ENCODE data around the gene DHX35.
"Not testable (repeated sequence)": the region's sequence is repeated elsewhere in the genome, so short reads cannot be mapped to it uniquely, and the experiment has no call there.

The DHX35 gene

DNA sequence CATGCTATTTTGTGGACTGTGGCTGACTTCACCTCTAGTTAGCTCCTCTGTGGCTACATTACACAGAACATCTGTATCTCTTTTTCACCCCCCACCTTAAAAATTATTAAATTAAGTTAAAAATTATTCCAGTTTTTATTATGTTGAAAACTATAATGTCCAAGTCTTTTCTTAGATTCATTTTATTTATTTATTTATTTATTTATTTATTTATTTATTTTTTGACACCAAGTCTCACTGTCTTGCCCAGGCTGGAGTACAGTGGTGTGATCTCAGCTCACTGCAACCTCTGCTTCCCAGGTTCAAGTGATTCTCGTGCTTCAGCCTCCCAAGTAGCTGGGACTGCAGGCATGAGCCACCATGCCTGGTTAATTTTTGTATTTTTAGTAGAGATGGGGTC lies 34.7 kb downstream of the DHX35 start:
- H3K27ac Mint-ChIP-seq; H3K27me3 Mint-ChIP-seq; H3K4me3 Mint-ChIP-seq; H3K9me3 Mint-ChIP-seq; ATAC-seq (replicated peaks); DNase-seq: not testable (repeated sequence)
- H3K4me1 Mint-ChIP-seq (ENCODE audit: low read depth in 2 of 2), result peaks cover 5 to 11% of the 10 kb centered on the region in 2 donors
- H3K36me3 Mint-ChIP-seq (ENCODE audit: insufficient read depth), result peaks cover 14% of the 10 kb centered on the region

DNA sequence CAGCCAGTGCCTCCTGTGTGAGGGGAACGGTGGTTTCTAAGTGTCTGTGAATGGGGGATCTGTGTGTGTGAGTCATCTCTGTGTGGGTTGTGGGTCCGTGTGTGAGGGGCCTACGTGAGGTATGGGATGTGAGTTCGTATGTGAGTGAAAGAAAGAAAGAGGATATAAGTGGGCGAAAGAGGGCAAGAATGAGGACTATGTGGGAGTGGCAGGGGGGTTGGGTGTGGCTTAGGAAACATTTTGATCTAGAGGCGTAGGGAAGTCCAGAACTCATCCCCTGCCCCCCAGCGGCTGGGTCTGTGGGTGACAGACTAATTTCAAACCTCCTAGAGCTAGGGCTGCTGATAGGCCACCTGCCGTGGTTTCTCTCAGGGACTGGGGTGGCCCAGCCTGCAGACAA lies 35.5 kb downstream of the DHX35 start:
- peaks cover 18% of the 10 kb centered on the region for H3K36me3 Mint-ChIP-seq (ENCODE audit: insufficient read depth)
- ATAC-seq (replicated peaks) (peak; percentile 54), DNase-seq (no peak)
- no peaks in the 10 kb centered on the region for H3K27me3 Mint-ChIP-seq
- H3K27ac Mint-ChIP-seq, result peak overlapping the region; percentile 18 to 72
- H3K4me1 Mint-ChIP-seq (ENCODE audit: low read depth in 2 of 2), result peaks cover 5 to 11% of the 10 kb centered on the region in 2 donors
- no peaks in the 10 kb centered on the region for H3K9me3 Mint-ChIP-seq
- peak overlapping the region; percentile 1 to 11 for H3K4me3 Mint-ChIP-seq

DNA sequence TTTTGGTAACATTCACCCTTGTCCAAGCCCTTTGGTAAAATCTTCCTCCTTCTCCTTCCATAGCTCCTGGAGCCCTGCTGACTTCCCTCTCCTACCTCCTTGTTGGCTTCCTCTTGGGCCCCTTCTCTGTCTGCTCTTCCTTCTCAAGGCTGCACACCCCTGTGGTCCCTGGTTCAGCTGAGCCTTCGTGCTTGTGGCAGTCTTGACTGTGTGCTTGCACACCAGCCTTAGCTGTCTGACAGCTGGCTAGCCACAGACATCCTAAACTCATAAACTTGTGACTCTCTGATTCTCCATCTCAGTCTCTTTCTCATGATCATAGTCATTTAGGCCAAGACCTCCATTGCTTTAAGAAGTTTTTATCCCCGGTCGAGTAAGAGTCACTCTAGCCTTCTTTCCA lies 37.1 kb downstream of the DHX35 start:
- no peaks in the 10 kb centered on the region for H3K9me3 Mint-ChIP-seq
- DNase-seq, result no peak
- H3K4me3 Mint-ChIP-seq, result no peak overlapping the region
- peaks cover 25% of the 10 kb centered on the region for H3K36me3 Mint-ChIP-seq (ENCODE audit: insufficient read depth)
- ATAC-seq (replicated peaks), result no peak
- peaks cover 5 to 11% of the 10 kb centered on the region in 2 donors for H3K4me1 Mint-ChIP-seq (ENCODE audit: low read depth in 2 of 2)
- no peaks in the 10 kb centered on the region for H3K27me3 Mint-ChIP-seq
- H3K27ac Mint-ChIP-seq, result peak overlapping the region in 1 of 2 donors; percentile 62

- ATAC-seq (replicated peaks) (no peak), DNase-seq (no peak)
- peak overlapping the region in 1 of 2 donors; percentile 62 for H3K27ac Mint-ChIP-seq
- H3K9me3 Mint-ChIP-seq, result no peaks in the 10 kb centered on the region
- peaks cover 8 to 11% of the 10 kb centered on the region in 2 donors for H3K4me1 Mint-ChIP-seq (ENCODE audit: low read depth in 2 of 2)
- H3K4me3 Mint-ChIP-seq, result no peak overlapping the region
- H3K36me3 Mint-ChIP-seq (ENCODE audit: insufficient read depth), result peaks cover 28% of the 10 kb centered on the region
- no peaks in the 10 kb centered on the region for H3K27me3 Mint-ChIP-seq
These were observed 38.1 kb downstream of the DHX35 start for GRCh38 chr20:38999965-39000910.

DNA sequence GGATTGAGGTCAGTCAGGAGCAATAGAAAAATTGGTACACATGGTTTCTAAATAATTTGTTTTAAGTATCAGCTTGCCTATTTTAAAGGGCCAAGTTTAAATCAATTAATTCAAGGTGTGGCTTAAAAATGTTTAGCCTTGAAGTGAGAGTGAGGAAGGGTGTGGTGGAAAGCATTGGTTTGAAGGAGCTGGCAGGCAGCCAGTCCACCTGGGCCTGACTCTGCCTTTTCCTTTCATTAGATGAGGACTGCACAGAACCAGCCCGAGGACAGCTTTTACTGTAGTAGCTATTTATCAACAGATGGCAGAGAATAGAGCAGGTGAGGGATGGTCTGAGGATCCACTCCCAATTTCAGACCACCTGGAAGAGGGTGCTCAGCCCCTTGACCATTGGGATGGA lies 42.4 kb downstream of the DHX35 start:
- ATAC-seq (replicated peaks), result no peak
- no peak for DNase-seq
- H3K9me3 Mint-ChIP-seq, result no peaks in the 10 kb centered on the region
- H3K36me3 Mint-ChIP-seq (ENCODE audit: insufficient read depth), result peaks cover 42% of the 10 kb centered on the region
- peak overlapping the region in 1 of 2 donors; percentile 60 for H3K27ac Mint-ChIP-seq
- H3K4me3 Mint-ChIP-seq, result no peak overlapping the region
- no peaks in the 10 kb centered on the region for H3K27me3 Mint-ChIP-seq
- H3K4me1 Mint-ChIP-seq (ENCODE audit: low read depth in 2 of 2), result peaks cover 3 to 10% of the 10 kb centered on the region in 2 donors

DNA sequence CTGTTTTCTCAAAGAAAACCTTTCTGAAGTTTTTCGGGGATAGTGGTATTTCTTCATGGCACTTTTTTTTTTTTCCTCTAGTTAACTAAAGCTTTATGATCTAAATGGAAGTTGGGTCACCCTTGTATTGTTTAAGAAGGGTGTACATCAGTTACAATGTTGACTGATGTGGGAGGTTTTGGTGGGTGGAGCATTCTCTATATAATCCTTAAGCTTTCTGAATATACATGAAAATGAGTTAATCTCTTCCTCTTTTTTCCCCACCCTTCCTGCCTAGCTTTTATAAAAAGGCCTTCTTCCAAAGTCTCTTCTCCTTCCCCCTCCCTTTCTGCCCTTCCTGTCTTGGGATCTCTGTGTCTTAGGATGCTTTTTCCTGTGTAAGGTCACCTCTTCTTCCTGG lies 47.2 kb downstream of the DHX35 start:
- Mint-ChIP-seq H3K9me3 (no peaks in the 10 kb centered on the region), H3K4me3 (no peak overlapping the region), H3K36me3 (ENCODE audit: insufficient read depth) (peaks cover 37% of the 10 kb centered on the region), H3K27me3 (no peaks in the 10 kb centered on the region), H3K27ac (no peak overlapping the region), H3K4me1 (ENCODE audit: low read depth in 2 of 2) (peaks cover 2 to 10% of the 10 kb centered on the region in 2 donors)
- ATAC-seq (replicated peaks), result no peak
- no peak for DNase-seq

DNA sequence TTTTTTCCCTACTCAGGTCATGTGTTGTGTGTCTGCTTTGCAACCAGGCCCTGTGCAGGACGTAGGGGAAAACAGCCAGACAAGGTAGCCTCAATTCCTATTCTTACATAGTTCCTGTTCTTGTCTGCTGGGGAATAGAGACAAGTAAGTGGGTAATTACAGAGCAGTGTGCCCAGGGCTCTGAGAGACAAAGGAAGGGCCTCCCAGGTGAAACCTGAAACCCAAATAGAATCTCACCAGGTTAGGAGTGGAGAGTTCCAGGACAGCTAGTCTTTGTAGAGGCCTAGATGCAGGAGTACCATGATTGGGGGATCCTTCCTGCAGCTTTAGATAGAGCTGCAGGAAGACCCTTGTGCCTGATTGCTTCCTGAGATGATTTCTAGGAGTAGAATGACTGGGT lies 48.4 kb downstream of the DHX35 start:
- Mint-ChIP-seq H3K27ac (no peak overlapping the region), H3K4me1 (ENCODE audit: low read depth in 2 of 2) (peaks cover 0 to 10% of the 10 kb centered on the region in 2 donors), H3K9me3 (no peaks in the 10 kb centered on the region), H3K27me3 (no peaks in the 10 kb centered on the region), H3K36me3 (ENCODE audit: insufficient read depth) (peaks cover 42% of the 10 kb centered on the region), H3K4me3 (no peak overlapping the region)
- DNase-seq (no peak), ATAC-seq (replicated peaks) (no peak)

- Mint-ChIP-seq H3K27ac (no peak overlapping the region), H3K9me3 (no peaks in the 10 kb centered on the region), H3K4me3 (no peak overlapping the region), H3K4me1 (ENCODE audit: low read depth in 2 of 2) (peaks cover 2 to 7% of the 10 kb centered on the region in 2 donors), H3K27me3 (no peaks in the 10 kb centered on the region), H3K36me3 (ENCODE audit: insufficient read depth) (peaks cover 35% of the 10 kb centered on the region)
- no peak for DNase-seq
- no peak for ATAC-seq (replicated peaks)
These were observed 51.5 kb downstream of the DHX35 start for GRCh38 chr20:39013662-39014109.

DNA sequence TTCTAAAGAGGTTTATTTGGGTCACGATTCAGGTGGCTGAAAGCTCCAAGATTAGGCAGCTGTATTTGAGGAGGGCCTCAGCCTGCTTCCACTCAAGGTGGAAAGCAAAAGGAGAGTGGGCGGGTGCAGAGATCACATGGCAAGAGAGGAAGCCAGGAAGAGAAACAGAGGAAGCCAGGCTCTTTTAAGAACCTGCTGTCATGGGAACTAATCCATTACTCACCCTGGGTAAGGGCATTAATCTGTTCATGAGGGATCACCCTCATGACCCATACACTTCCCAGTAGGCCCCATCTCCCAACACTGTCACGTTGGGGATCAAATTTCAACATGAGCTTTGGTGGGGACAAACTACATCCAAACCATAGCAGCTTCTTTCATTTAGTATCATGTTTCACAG lies 53.9 kb downstream of the DHX35 start:
- Mint-ChIP-seq H3K9me3 (no peaks in the 10 kb centered on the region), H3K4me1 (ENCODE audit: low read depth in 2 of 2) (peaks cover 0 to 2% of the 10 kb centered on the region in 2 donors), H3K27me3 (no peaks in the 10 kb centered on the region), H3K36me3 (ENCODE audit: insufficient read depth) (peaks cover 32% of the 10 kb centered on the region), H3K4me3 (no peak overlapping the region), H3K27ac (no peak overlapping the region)
- no peak for ATAC-seq (replicated peaks)
- no peak for DNase-seq

DNA sequence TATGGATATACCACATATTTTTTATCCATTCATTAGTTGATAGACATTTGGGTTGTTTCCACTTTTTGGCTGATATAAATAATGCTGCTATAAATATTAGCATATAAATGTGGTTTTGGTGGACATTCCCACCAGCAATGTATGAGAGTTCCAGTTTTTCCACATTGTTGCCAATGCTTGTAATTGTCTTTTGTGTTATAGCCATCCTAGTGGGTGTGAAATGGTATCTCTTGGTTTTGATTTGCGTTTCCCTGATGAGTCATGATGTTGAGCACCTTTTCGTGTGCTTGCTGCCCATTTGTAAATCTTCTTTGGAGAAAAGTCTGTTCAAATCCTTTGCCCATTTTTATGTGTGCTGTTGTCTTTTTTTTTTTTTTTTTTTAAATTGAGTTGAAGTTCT lies 54.4 kb downstream of the DHX35 start:
- no peaks in the 10 kb centered on the region for H3K27me3 Mint-ChIP-seq
- ATAC-seq (replicated peaks) (no peak), DNase-seq (no peak)
- peaks cover 34% of the 10 kb centered on the region for H3K36me3 Mint-ChIP-seq (ENCODE audit: insufficient read depth)
- no peak overlapping the region for H3K27ac Mint-ChIP-seq
- H3K4me1 Mint-ChIP-seq (ENCODE audit: low read depth in 2 of 2), result peaks cover 0 to 2% of the 10 kb centered on the region in 2 donors
- no peak overlapping the region for H3K4me3 Mint-ChIP-seq
- H3K9me3 Mint-ChIP-seq, result no peaks in the 10 kb centered on the region

DNA sequence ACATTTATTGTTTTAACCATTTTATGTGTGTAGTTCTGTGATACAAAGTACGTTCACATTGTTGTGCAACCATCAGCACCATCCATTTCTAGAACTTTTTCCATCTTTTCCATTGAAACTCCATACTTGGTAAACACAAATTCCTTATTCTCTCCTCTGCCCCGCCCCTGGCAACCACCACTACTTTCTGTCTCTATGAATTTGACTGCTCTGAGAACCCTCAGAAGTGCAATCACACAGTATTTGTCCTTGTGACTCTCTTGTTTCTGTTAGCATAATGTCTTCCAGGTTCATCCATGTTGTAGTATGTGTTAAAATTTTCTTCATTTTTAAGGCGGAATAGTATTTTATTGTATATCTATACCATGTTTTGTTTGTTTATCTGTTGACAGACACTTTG lies 56.9 kb downstream of the DHX35 start:
- H3K4me1 Mint-ChIP-seq (ENCODE audit: low read depth in 2 of 2), result peaks cover 0 to 2% of the 10 kb centered on the region in 2 donors
- no peaks in the 10 kb centered on the region for H3K27me3 Mint-ChIP-seq
- DNase-seq, result no peak
- no peak overlapping the region for H3K4me3 Mint-ChIP-seq
- no peak for ATAC-seq (replicated peaks)
- peaks cover 39% of the 10 kb centered on the region for H3K36me3 Mint-ChIP-seq (ENCODE audit: insufficient read depth)
- H3K27ac Mint-ChIP-seq, result no peak overlapping the region
- no peaks in the 10 kb centered on the region for H3K9me3 Mint-ChIP-seq

- ATAC-seq (replicated peaks) (no peak), DNase-seq (no peak)
- H3K4me3 Mint-ChIP-seq, result no peak overlapping the region
- peaks cover 3 to 4% of the 10 kb centered on the region in 2 donors for H3K4me1 Mint-ChIP-seq (ENCODE audit: low read depth in 2 of 2)
- peak overlapping the region in 1 of 2 donors; percentile 38 for H3K27ac Mint-ChIP-seq
- H3K27me3 Mint-ChIP-seq, result no peaks in the 10 kb centered on the region
- H3K9me3 Mint-ChIP-seq, result no peaks in the 10 kb centered on the region
- H3K36me3 Mint-ChIP-seq (ENCODE audit: insufficient read depth), result peaks cover 44% of the 10 kb centered on the region
These were observed 57.7 kb downstream of the DHX35 start for GRCh38 chr20:39019805-39020325.

- Mint-ChIP-seq H3K4me1 (ENCODE audit: low read depth in 2 of 2) (peaks cover 4 to 20% of the 10 kb centered on the region in 2 donors), H3K9me3 (no peaks in the 10 kb centered on the region), H3K27ac (no peak overlapping the region), H3K36me3 (ENCODE audit: insufficient read depth) (peaks cover 35% of the 10 kb centered on the region), H3K27me3 (no peaks in the 10 kb centered on the region), H3K4me3 (no peak overlapping the region)
- DNase-seq (no peak), ATAC-seq (replicated peaks) (no peak)
These were observed 59.6 kb downstream of the DHX35 start for GRCh38 chr20:39021748-39022147.

DNA sequence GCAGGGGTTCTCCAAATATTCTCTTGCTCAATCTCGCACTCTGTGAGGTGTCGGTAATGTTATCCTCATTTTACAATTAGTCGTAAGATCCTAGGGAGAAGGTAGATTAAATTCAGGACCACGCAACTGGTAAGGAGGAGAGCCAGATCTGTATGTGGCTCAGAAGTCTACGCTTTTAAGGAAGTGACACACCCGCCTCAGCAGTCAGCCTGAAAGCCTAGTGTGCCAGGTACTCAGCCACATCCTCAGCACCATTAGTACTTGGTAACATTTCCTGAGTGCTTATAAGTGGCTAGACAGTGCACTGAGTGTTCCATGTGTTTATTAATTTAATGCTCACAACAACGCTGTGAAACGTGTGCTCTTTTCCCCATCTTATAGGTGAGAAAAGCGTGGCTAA lies 63.7 kb downstream of the DHX35 start:
- Mint-ChIP-seq H3K36me3 (ENCODE audit: insufficient read depth) (peaks cover 36% of the 10 kb centered on the region), H3K4me3 (peak overlapping the region in 1 of 2 donors; percentile 3), H3K27me3 (no peaks in the 10 kb centered on the region), H3K27ac (peak overlapping the region in 1 of 2 donors; percentile 72), H3K4me1 (ENCODE audit: low read depth in 2 of 2) (peaks cover 4 to 20% of the 10 kb centered on the region in 2 donors), H3K9me3 (no peaks in the 10 kb centered on the region)
- ATAC-seq (replicated peaks) (peak; percentile 72), DNase-seq (no peak)
